LNCaP clone FGC (cell line): ENCODE measurements around the gene CDKL2.

Source experiments
- DNase-seq: peaks from one replicate; pipeline ENCODE4 v3.0.0-alpha.2; 2011; ENCODE audit warnings: low read depth
- H3K4me3 ChIP-seq: 2 replicates; pipeline ENCODE4 v1.5.1; 2011; ENCODE audit warnings: mild to moderate bottlenecking, low read depth, low read length, control low read depth
- CTCF ChIP-seq: IDR thresholded peaks from 2 replicates; pipeline ENCODE4 v1.5.1; 2012; ENCODE audit warnings: mild to moderate bottlenecking; ENCODE audit not compliant: control insufficient read depth, insufficient read depth; ENCODE audit errors: extremely low read depth

The CDKL2 gene

GRCh38 chr4:75659512-75660031 is 29.2 kb upstream of the CDKL2 start:
- no peak overlapping the region for H3K4me3 ChIP-seq
- no peak for DNase-seq
- TF ChIP-seq CTCF: no peak

GRCh38 chr4:75658876-75659275 is 28.5 kb upstream of the CDKL2 start:
- no peak for DNase-seq
- TF ChIP-seq CTCF: no peak
- no peak overlapping the region for H3K4me3 ChIP-seq

GRCh38 chr4:75655562-75655961 is 25.2 kb upstream of the CDKL2 start:
- no peak for DNase-seq
- TF ChIP-seq CTCF: no peak
- H3K4me3 ChIP-seq: no peak overlapping the region

GRCh38 chr4:75654905-75655304 is 24.6 kb upstream of the CDKL2 start:
- H3K4me3 ChIP-seq: no peak overlapping the region
- no peak for TF ChIP-seq CTCF
- DNase-seq: no peak

DNA sequence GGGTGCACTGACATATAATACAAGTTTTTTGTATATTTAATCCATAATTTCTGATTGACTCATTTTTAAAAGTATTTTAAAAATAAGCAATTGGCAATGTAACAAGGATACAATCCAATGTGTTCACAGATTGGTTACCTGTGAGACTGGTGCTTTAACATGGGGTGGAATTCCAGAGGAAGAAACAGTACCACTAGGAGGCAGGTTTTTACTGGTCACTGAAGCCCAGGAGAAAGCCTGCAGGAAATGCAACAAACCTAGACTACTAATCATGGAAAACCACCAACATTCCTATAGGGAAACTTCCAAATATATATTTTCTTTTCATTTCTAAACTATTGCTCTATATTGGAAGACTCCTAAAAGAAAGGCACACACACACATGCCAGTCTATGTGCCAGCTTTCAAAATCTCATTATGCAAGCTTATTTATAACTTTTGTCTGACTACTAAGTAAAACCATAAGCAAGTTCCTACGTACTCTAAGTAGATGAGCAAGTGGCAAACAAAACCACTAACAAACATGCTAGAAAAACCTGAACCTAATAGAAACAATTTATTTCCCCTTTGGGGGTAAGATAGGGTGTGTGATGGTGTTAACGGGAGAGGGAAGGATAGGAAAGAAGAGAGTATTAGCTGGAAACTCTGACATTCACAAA is 23.6 kb upstream of the CDKL2 start:
- DNase-seq: no peak
- peak; percentile 56 for TF ChIP-seq CTCF
- no peak overlapping the region for H3K4me3 ChIP-seq

DNA sequence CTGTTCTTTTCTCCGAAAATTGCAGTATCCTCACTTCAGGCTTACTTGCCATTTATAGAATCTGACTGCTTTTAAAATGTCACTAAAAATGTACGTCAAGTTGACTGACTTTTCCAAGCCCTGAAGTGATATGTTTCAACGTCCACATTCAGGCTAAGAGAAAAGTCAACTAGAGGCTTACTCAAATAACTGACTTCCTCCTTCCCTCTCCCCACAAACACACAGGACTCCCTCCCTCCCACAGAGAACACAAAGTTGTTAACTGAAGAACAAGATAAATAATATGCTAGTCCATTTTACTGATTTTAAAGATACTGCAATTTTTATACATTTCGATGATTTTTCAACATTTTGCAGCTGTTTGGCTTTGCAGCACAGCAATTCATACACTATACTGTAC is 13.8 kb upstream of the CDKL2 start:
- peak; percentile 31 for DNase-seq
- no peak for TF ChIP-seq CTCF
- no peak overlapping the region for H3K4me3 ChIP-seq

GRCh38 chr4:75643651-75644050 is 13.3 kb upstream of the CDKL2 start:
- DNase-seq: no peak
- no peak overlapping the region for H3K4me3 ChIP-seq
- TF ChIP-seq CTCF: no peak
